ENCODE results near the gene TRAK1. TPM values are rescaled to one million over a fixed set of nuclear protein-coding genes. Genes with fewer than 3 reads are reported as not detected.
"Not testable (repeated sequence)": the region's sequence is repeated elsewhere in the genome, so short reads cannot be mapped to it uniquely, and the experiment has no call there.

The TRAK1 gene
- total RNA-seq, 1 donor from 2014 or later: 35.4 TPM

GRCh38 chr3:42097566-42097946 lies 6.4 kb downstream of the TRAK1 start:
- Mint-ChIP-seq H3K4me3 (no peak overlapping the region), H3K9me3 (no peaks in the 10 kb centered on the region), H3K27ac (no peak overlapping the region), H3K4me1 (peaks cover 33% of the 10 kb centered on the region), H3K36me3 (ENCODE audit: low read depth) (peaks cover 9% of the 10 kb centered on the region), H3K27me3 (no peaks in the 10 kb centered on the region)
- no peak for DNase-seq
- intact Hi-C loops (cut with micrococcal nuclease): loop anchor here (10.0 kb wide), 2 partner anchors 1123 to 1773 kb away; no protein-coding TSS in a partner anchor

GRCh38 chr3:42098171-42098570 lies 7.0 kb downstream of the TRAK1 start:
- no peaks in the 10 kb centered on the region for H3K27me3 Mint-ChIP-seq
- H3K27ac Mint-ChIP-seq: no peak overlapping the region
- no peak overlapping the region for H3K4me3 Mint-ChIP-seq
- DNase-seq: no peak
- peaks cover 37% of the 10 kb centered on the region for H3K4me1 Mint-ChIP-seq
- intact Hi-C loops (cut with micrococcal nuclease): loop anchor here (10.0 kb wide), 2 partner anchors 1123 to 1773 kb away; no protein-coding TSS in a partner anchor
- H3K9me3 Mint-ChIP-seq: no peaks in the 10 kb centered on the region
- peaks cover 9% of the 10 kb centered on the region for H3K36me3 Mint-ChIP-seq (ENCODE audit: low read depth)

DNA sequence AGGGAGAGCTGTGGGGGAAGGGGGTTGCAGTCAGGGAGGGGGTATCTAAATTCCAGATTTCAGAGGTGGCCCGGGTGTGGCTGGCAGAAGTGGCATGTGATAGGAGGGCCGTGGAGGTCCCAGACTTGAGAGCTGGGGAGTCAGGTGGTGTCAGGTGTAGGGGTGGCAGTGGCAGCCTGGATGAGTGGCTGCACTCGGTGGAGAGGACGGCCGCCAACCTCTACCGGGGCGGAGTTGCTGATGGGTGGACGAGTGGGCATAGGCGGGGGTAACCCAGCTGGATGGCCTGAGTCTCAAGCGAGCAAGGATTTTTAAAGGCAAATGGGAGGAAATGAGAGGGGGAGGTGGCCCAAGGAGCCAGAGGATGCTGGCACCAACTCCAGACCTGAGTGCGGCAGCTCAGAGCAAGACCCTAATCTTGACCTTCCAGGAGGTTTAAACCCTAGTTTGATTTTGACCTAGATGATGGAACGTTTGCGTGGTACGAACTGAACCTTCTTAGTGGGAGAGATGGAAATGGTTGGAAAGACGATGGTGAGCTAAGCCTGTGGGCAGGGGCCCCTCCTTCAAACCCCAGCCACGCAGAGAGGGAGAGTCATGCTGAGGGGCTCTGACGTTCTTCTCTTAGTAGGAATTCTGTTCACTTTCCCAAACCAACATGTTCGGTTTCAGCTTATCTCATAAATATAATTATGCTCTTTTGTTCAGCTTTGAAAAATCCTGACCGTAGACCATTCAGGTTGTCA lies 8.0 kb downstream of the TRAK1 start:
- Mint-ChIP-seq H3K27me3 (no peaks in the 10 kb centered on the region), H3K9me3 (no peaks in the 10 kb centered on the region), H3K36me3 (ENCODE audit: low read depth) (peaks cover 13% of the 10 kb centered on the region), H3K4me3 (no peak overlapping the region), H3K27ac (no peak overlapping the region), H3K4me1 (peaks cover 33% of the 10 kb centered on the region)
- DNase-seq: no peak
- intact Hi-C loops (cut with micrococcal nuclease): loop anchor here (1.0 to 10.0 kb wide), 3 partner anchors 205 to 1774 kb away; no protein-coding TSS in a partner anchor

DNA sequence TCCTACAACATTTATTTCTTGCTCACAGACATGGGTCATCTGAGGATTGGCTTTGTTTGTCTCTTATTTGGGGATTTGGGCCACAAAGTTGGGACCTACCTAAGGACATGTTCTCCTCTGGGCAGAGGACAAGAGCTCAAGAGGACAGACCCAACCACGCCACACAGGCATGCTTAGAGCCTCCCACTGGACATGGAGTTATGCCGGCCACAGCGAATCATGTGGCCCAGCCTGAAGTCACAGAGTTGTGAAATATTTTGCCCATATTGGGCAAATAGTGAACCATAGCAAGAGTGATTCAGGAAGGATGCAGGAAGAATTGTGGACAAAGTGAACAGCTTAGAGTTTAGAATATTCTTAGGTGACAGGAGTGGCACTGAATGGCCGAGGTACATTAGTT lies 9.9 kb downstream of the TRAK1 start:
- no peak for DNase-seq
- peaks cover 11% of the 10 kb centered on the region for H3K36me3 Mint-ChIP-seq (ENCODE audit: low read depth)
- H3K27me3 Mint-ChIP-seq: no peaks in the 10 kb centered on the region
- intact Hi-C loops (cut with micrococcal nuclease): no loop called here
- H3K9me3 Mint-ChIP-seq: no peaks in the 10 kb centered on the region
- H3K27ac Mint-ChIP-seq: no peak overlapping the region
- no peak overlapping the region for H3K4me3 Mint-ChIP-seq
- H3K4me1 Mint-ChIP-seq: peaks cover 30% of the 10 kb centered on the region

GRCh38 chr3:42101481-42101880 lies 10.3 kb downstream of the TRAK1 start:
- no peak for DNase-seq
- peaks cover 11% of the 10 kb centered on the region for H3K36me3 Mint-ChIP-seq (ENCODE audit: low read depth)
- H3K9me3 Mint-ChIP-seq: no peaks in the 10 kb centered on the region
- no peaks in the 10 kb centered on the region for H3K27me3 Mint-ChIP-seq
- H3K27ac Mint-ChIP-seq: no peak overlapping the region
- peaks cover 30% of the 10 kb centered on the region for H3K4me1 Mint-ChIP-seq
- intact Hi-C loops (cut with micrococcal nuclease): no loop called here
- H3K4me3 Mint-ChIP-seq: no peak overlapping the region

DNA sequence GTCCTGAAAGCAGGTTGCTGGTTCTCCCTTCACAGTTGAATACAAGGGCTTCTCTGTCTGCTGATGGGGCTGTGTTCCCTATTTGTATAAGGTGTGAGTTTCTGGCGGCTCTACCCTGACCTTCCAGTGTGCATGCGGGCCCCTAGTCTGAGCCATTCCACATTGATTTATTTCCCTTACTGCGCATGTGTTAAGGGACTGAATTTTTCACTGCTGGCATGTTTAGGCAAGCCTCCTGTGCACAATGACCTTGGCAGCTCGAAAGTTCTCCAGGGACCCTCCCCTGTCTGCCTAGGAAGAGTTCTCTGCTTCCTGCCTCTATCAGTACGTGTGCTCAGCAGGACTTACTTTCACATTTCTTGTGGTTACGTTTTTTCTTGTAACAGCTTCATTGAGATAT lies 11.4 kb downstream of the TRAK1 start:
- Mint-ChIP-seq H3K4me1 (peaks cover 23% of the 10 kb centered on the region), H3K9me3 (no peaks in the 10 kb centered on the region), H3K36me3 (ENCODE audit: low read depth) (peaks cover 10% of the 10 kb centered on the region), H3K4me3 (no peak overlapping the region), H3K27me3 (no peaks in the 10 kb centered on the region), H3K27ac (peak overlapping the region; percentile 15)
- no peak for DNase-seq
- intact Hi-C loops (cut with micrococcal nuclease): no loop called here

DNA sequence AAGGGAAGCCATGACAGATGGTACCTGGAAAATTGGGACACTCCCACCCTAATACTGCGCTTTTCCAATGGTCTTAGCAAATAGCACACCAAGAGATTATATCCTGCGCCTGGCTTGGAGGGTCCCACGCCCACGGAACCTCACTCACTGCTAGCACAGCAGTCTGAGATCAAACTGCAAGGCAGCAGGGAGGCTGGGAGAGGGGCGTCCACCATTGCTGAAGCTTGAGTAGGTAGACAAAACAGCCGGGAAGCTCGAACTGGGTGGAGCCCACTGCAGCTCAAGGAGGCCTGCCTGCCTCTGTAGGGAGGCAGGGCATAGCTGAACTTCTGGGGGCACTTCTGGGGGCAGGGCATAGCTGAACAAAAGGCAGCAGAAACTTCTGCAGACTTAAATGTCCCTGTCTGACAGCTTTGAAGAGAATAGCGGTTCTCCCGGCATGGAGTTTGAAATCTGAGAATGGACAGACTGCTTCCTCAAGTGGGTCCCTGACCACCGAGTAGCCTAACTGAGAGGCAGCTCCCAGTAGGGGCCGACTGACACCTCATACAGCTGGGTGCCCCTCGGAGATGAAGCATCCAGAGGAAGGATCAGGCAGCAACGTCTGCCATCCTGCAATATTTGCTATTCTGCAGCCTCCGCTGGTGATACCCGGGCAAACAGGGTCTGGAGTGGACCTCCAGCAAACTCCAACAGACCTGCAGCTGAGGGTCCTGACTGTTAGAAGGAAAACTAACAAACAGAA lies 12.9 kb downstream of the TRAK1 start:
- H3K9me3 Mint-ChIP-seq; intact Hi-C loops (cut with micrococcal nuclease); DNase-seq; H3K27me3 Mint-ChIP-seq; H3K36me3 Mint-ChIP-seq (ENCODE audit: low read depth); H3K27ac Mint-ChIP-seq; H3K4me3 Mint-ChIP-seq: not testable (repeated sequence)
- peaks cover 13% of the 10 kb centered on the region for H3K4me1 Mint-ChIP-seq

GRCh38 chr3:42105994-42106393 lies 14.8 kb downstream of the TRAK1 start:
- H3K27me3 Mint-ChIP-seq; H3K9me3 Mint-ChIP-seq; H3K4me3 Mint-ChIP-seq; H3K36me3 Mint-ChIP-seq (ENCODE audit: low read depth); DNase-seq; H3K27ac Mint-ChIP-seq; intact Hi-C loops (cut with micrococcal nuclease): not testable (repeated sequence)
- H3K4me1 Mint-ChIP-seq: peaks cover 11% of the 10 kb centered on the region

DNA sequence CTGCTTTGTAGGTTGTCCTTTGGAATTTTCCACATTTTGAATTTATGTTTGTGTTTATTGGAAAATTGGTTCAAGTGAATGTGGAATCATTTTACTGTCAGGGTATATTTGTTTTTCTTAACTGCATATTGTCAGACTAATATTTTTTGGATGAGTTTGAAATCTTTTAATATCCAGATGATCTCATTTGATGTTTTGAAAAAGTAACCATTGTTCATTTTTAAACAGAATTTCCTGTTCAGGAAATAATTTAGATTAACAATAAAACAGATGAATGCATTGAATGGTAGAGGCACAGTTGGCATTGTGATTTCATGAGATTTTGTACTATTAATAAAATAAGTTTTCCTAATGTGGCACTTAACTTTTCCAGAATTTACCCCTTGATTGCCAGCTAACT lies 15.5 kb downstream of the TRAK1 start:
- Mint-ChIP-seq H3K27ac (no peak overlapping the region), H3K9me3 (no peaks in the 10 kb centered on the region), H3K27me3 (no peaks in the 10 kb centered on the region), H3K4me1 (peaks cover 11% of the 10 kb centered on the region), H3K36me3 (ENCODE audit: low read depth) (peaks cover 10% of the 10 kb centered on the region), H3K4me3 (no peak overlapping the region)
- intact Hi-C loops (cut with micrococcal nuclease): no loop called here
- DNase-seq: no peak

- peaks cover under 1% of the 10 kb centered on the region for H3K36me3 Mint-ChIP-seq (ENCODE audit: low read depth)
- no peaks in the 10 kb centered on the region for H3K4me1 Mint-ChIP-seq
These were observed 19.5 kb downstream of the TRAK1 start for GRCh38 chr3:42110631-42111030.

DNA sequence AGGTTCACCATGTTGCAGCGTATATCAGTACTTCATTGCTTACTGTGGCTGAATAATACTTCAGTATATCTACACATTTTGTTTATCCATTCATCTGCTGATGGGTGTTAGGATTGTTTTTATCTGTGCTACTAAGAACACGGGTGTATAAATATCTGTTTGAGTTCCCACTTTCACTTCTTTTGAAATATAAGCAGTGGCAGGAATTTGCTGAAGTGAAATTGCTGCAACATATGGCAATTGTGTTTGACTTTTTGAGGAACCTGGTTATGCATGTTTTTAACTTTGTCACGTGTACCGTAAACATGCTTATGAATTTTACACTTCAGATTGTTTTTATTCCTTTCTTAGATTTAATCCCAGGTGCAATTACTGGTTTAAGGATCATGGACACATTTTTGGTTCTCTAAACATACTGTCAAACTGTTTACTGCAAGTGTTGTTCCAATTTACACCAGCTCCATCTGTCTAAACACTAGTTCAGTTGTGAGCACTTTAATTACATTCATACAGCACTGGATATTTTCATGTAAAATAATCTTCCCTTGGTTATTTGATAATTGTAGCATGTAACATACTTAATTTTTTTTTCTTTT lies 23.1 kb downstream of the TRAK1 start:
- Mint-ChIP-seq H3K4me1 (peaks cover 5% of the 10 kb centered on the region), H3K9me3 (no peaks in the 10 kb centered on the region), H3K4me3 (no peak overlapping the region), H3K27ac (no peak overlapping the region), H3K27me3 (no peaks in the 10 kb centered on the region), H3K36me3 (ENCODE audit: low read depth) (no peaks in the 10 kb centered on the region)
- DNase-seq: no peak
- intact Hi-C loops (cut with micrococcal nuclease): no loop called here

More at GRCh38 chr3:42110631-42111030, 19.5 kb downstream of the TRAK1 start:
- DNase-seq: no peak
- intact Hi-C loops (cut with micrococcal nuclease): no loop called here
- no peaks in the 10 kb centered on the region for H3K9me3 Mint-ChIP-seq
- H3K27ac Mint-ChIP-seq: no peak overlapping the region
- no peak overlapping the region for H3K4me3 Mint-ChIP-seq
- no peaks in the 10 kb centered on the region for H3K27me3 Mint-ChIP-seq

DNA sequence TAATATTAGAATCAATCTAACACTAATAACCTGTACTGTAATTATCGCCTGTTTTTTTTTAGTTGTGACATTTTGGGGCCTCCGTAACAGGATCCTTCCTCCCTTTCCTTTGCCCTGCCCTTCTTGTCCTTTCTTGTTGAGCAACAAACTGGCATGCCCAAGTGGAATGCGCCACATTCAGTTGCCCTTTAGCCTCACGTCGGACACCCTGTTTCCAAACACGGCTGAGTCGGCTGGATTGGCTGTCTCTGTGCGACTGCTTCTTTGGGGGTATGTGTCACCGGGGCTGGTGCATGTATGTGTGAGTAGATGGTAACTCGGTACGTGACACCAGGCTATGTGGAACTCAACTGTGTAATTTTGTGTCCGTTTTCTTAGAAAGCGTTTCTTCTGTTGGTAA lies 24.1 kb downstream of the TRAK1 start:
- Mint-ChIP-seq H3K4me1 (peaks cover 6% of the 10 kb centered on the region), H3K27ac (no peak overlapping the region), H3K9me3 (no peaks in the 10 kb centered on the region), H3K4me3 (no peak overlapping the region), H3K36me3 (ENCODE audit: low read depth) (no peaks in the 10 kb centered on the region), H3K27me3 (no peaks in the 10 kb centered on the region)
- intact Hi-C loops (cut with micrococcal nuclease): loop anchor here (5.0 kb wide), 1 partner anchor 327 kb away; no protein-coding TSS in a partner anchor
- DNase-seq: no peak

GRCh38 chr3:42115946-42116345 lies 24.8 kb downstream of the TRAK1 start:
- intact Hi-C loops (cut with micrococcal nuclease): loop anchor here (5.0 kb wide), 1 partner anchor 326 kb away; no protein-coding TSS in a partner anchor
- Mint-ChIP-seq H3K9me3 (no peaks in the 10 kb centered on the region), H3K27me3 (no peaks in the 10 kb centered on the region), H3K36me3 (ENCODE audit: low read depth) (no peaks in the 10 kb centered on the region), H3K27ac (no peak overlapping the region), H3K4me3 (no peak overlapping the region), H3K4me1 (peaks cover 10% of the 10 kb centered on the region)
- no peak for DNase-seq

- Mint-ChIP-seq H3K4me1 (peaks cover 10% of the 10 kb centered on the region), H3K4me3 (no peak overlapping the region), H3K27ac (no peak overlapping the region), H3K36me3 (ENCODE audit: low read depth) (no peaks in the 10 kb centered on the region), H3K9me3 (no peaks in the 10 kb centered on the region), H3K27me3 (no peaks in the 10 kb centered on the region)
- no peak for DNase-seq
- intact Hi-C loops (cut with micrococcal nuclease): loop anchor here (5.0 kb wide), 1 partner anchor 326 kb away; no protein-coding TSS in a partner anchor
These were observed 25.3 kb downstream of the TRAK1 start for GRCh38 chr3:42116466-42116865.
